DND-41 (cell line): Measurements from ENCODE around the gene MCM9.

Experiments
- CTCF ChIP-seq: IDR thresholded peaks from 2 replicates; pipeline ENCODE4 v1.5.1; 2012; ENCODE audit warnings: borderline replicate concordance, low read length, moderate library complexity, mild to moderate bottlenecking; ENCODE audit not compliant: poor library complexity, severe bottlenecking; ENCODE audit errors: extremely low read depth
- EZH2 ChIP-seq: IDR thresholded peaks from 3 replicates; pipeline ENCODE4 v1.6.1; 2012; ENCODE audit warnings: borderline replicate concordance, low read depth, mild to moderate bottlenecking, moderate library complexity, low read length, inconsistent platforms; ENCODE audit not compliant: severe bottlenecking

GRCh38 chr6:118895261-118895560, 39.7 kb downstream of the MCM9 start:
- no peak for TF ChIP-seq CTCF
- TF ChIP-seq EZH2 = no peak
